HEK293 (cell line): ENCODE data around the gene CASD1.

ENCODE experiments used
- CTCF ChIA-PET: fragments of 350-600 bp; formaldehyde crosslinking; extraction: SDS; loops from one replicate; lab custom pipeline; 2021; ENCODE audit warnings: antibody characterized with exemption; lab: Yijun Ruan, JAX
- POLR2A ChIA-PET: fragments of 300-600 bp; formaldehyde crosslinking; extraction: SDS; loops from one replicate; lab custom pipeline; 2020; ENCODE audit warnings: antibody characterized with exemption, inconsistent platforms; lab: Yijun Ruan, JAX
- H3K27ac ChIP-seq: fragments of 200-500 bp; sonication (Bioruptor generic); 2 replicates; pipeline ENCODE4 v1.5.1; 2014; ENCODE audit warnings: low read depth, low read length, control low read depth, inconsistent platforms; ENCODE audit errors: extremely low read depth
- H3K36me3 ChIP-seq, 2 experiments: fragments of 200-500 bp in 1 of 2; sonication (Bioruptor generic) in 1 of 2; 1 replicate in 1 of 2; 2 replicates in 1 of 2; pipeline ENCODE4 v1.5.1; 2014 to 2017; ENCODE audit warnings: inconsistent platforms in 2 of 2, low read length in 2 of 2; ENCODE audit not compliant: control insufficient read depth in 2 of 2, insufficient read depth in 1 of 2
- H3K4me1 ChIP-seq: fragments of 200-500 bp; sonication (Bioruptor generic); 2 replicates; pipeline ENCODE4 v1.5.1; 2014; ENCODE audit warnings: mild to moderate bottlenecking, low read length, inconsistent platforms; ENCODE audit not compliant: control insufficient read depth, insufficient read depth
- H3K4me3 ChIP-seq: 2 replicates; pipeline ENCODE4 v1.5.1; 2011; ENCODE audit warnings: low read depth, mild to moderate bottlenecking, control low read depth, low read length, moderate library complexity
- H3K9me3 ChIP-seq: fragments of 200-500 bp; sonication (Bioruptor generic); 2 replicates; pipeline ENCODE4 v1.5.1; 2014; ENCODE audit warnings: low read depth, low read length, inconsistent platforms; ENCODE audit not compliant: control insufficient read depth, insufficient read depth
- GLI4 ChIP-seq: fragments of 450-650 bp; formaldehyde crosslinking; IDR thresholded peaks from 2 replicates; pipeline ENCODE4 v1.5.1; 2016; ENCODE audit warnings: missing biosample characterization, missing genetic modification characterization
- IKZF3 ChIP-seq: fragments of 450-650 bp; IDR thresholded peaks from 2 replicates; pipeline ENCODE4 v1.5.0; 2018; ENCODE audit warnings: missing biosample characterization, mild to moderate bottlenecking, missing genetic modification characterization, moderate library complexity
- PRDM10 ChIP-seq: fragments of 450-650 bp; formaldehyde crosslinking; IDR thresholded peaks from 2 replicates; pipeline ENCODE4 v1.5.1; 2016; ENCODE audit warnings: missing biosample characterization, missing genetic modification characterization
- REPIN1 ChIP-seq: fragments of 450-650 bp; formaldehyde crosslinking; IDR thresholded peaks from 2 replicates; pipeline ENCODE4 v1.5.1; 2017; ENCODE audit warnings: missing biosample characterization, missing genetic modification characterization, low read depth
- ZNF223 ChIP-seq: fragments of 450-650 bp; formaldehyde crosslinking; IDR thresholded peaks from 2 replicates; pipeline ENCODE4 v1.5.1; 2016; ENCODE audit warnings: missing biosample characterization, missing genetic modification characterization
- ZNF26 ChIP-seq: fragments of 450-650 bp; formaldehyde crosslinking; IDR thresholded peaks from 2 replicates; pipeline ENCODE4 v1.5.1; 2016; ENCODE audit warnings: missing biosample characterization, missing genetic modification characterization
- ZNF366 ChIP-seq: fragments of 450-650 bp; formaldehyde crosslinking; conservative IDR thresholded peaks from 2 replicates; pipeline ENCODE4 v1.5.1; 2016; ENCODE audit warnings: missing biosample characterization, missing genetic modification characterization
- ZNF473 ChIP-seq: fragments of 450-650 bp; formaldehyde crosslinking; IDR thresholded peaks from 2 replicates; pipeline ENCODE4 v1.5.1; 2017; ENCODE audit warnings: missing biosample characterization, missing genetic modification characterization
- ZNF521 ChIP-seq: fragments of 450-650 bp; formaldehyde crosslinking; IDR thresholded peaks from 2 replicates; pipeline ENCODE4 v1.5.1; 2017; ENCODE audit warnings: missing biosample characterization, mild to moderate bottlenecking, missing genetic modification characterization
- ZNF560 ChIP-seq: fragments of 450-650 bp; formaldehyde crosslinking; IDR thresholded peaks from 2 replicates; pipeline ENCODE4 v1.5.1; 2017; ENCODE audit warnings: missing biosample characterization, missing genetic modification characterization, borderline replicate concordance
- ZNF677 ChIP-seq: fragments of 450-650 bp; IDR thresholded peaks from 2 replicates; pipeline ENCODE4 v1.5.0; 2018; ENCODE audit warnings: missing biosample characterization, mild to moderate bottlenecking, missing genetic modification characterization, moderate library complexity
- ZNF701 ChIP-seq: fragments of 450-650 bp; formaldehyde crosslinking; IDR thresholded peaks from 2 replicates; pipeline ENCODE4 v1.5.1; 2016; ENCODE audit warnings: missing biosample characterization, missing genetic modification characterization
- ZNF747 ChIP-seq: fragments of 450-650 bp; formaldehyde crosslinking; IDR thresholded peaks from 2 replicates; pipeline ENCODE4 v1.5.1; 2016; ENCODE audit warnings: missing biosample characterization, missing genetic modification characterization
- ZNF768 ChIP-seq: fragments of 450-650 bp; formaldehyde crosslinking; IDR thresholded peaks from 2 replicates; pipeline ENCODE4 v1.5.1; 2018; ENCODE audit warnings: missing biosample characterization, mild to moderate bottlenecking, missing genetic modification characterization
- ZSCAN4 ChIP-seq: fragments of 450-650 bp; formaldehyde crosslinking; IDR thresholded peaks from 2 replicates; pipeline ENCODE4 v1.5.1; 2017; ENCODE audit warnings: missing biosample characterization, missing genetic modification characterization

CASD1 gene

DNA sequence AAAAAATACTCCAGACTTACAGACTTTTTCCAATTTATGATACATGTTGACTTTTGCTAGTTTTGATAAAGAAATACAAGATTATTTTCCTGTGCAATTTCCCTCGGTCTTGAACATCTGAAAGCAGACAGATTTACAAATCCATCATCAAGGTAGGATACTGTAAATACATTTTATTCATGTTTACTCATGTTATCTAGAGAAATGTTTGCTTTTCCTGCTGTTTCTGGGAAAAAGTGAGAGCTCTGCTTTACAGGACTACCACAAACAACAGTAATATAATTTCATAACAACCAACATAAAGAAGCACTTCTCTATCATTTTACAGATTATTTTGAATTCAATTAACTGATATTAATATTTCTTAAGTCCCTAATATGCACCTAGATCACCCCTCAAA is 31.7 kb upstream of the CASD1 start (continued):
- no peak for TF ChIP-seq ZNF26 (tag by site-specific recombination)
- TF ChIP-seq, all 188 proteins: peak for 0

- H3K27ac ChIP-seq: no peak overlapping the region
- H3K9me3 ChIP-seq: no peaks in the 10 kb centered on the region
- no peaks in the 10 kb centered on the region for H3K4me1 ChIP-seq
- no peak overlapping the region for H3K4me3 ChIP-seq
- no peaks in the 10 kb centered on the region for H3K36me3 ChIP-seq
- ChIA-PET CTCF (interaction anchor here (0.7 kb wide), 1 partner anchor 768 kb away, joined by 4 read pairs; no protein-coding TSS in a partner anchor), POLR2A (no interaction called here)
- no peak for TF ChIP-seq ZNF701 (tag by site-specific recombination)
- peak; percentile 89 for TF ChIP-seq ZNF366
These were observed 30.9 kb upstream of the CASD1 start for GRCh38 chr7:94478648-94479214.

- H3K4me3 ChIP-seq: no peak overlapping the region
- CTCF ChIA-PET: no interaction called here
- no peak overlapping the region for H3K27ac ChIP-seq
- no peaks in the 10 kb centered on the region for H3K36me3 ChIP-seq
- no peaks in the 10 kb centered on the region for H3K4me1 ChIP-seq
- no peak for TF ChIP-seq ZNF521 (tag by site-specific recombination)
- TF ChIP-seq ZNF473 (tag by site-specific recombination): no peak
- TF ChIP-seq ZNF223 (tag by site-specific recombination): no peak
- TF ChIP-seq GLI4: no peak
- TF ChIP-seq ZNF768 (tag by site-specific recombination): no peak
- no peak for TF ChIP-seq ZNF747
- TF ChIP-seq ZSCAN4 (tag by site-specific recombination): no peak
- no peak for TF ChIP-seq ZNF366
- TF ChIP-seq PRDM10 (tag by site-specific recombination): no peak
- TF ChIP-seq ZNF560 (tag by site-specific recombination): no peak
- no peak for TF ChIP-seq ZNF677 (tag by site-specific recombination)
- no peak for TF ChIP-seq IKZF3 (tag by site-specific recombination)
- no peak for TF ChIP-seq REPIN1 (tag by site-specific recombination)
- TF ChIP-seq, all 188 proteins: peak for 0
- no peaks in the 10 kb centered on the region for H3K9me3 ChIP-seq
- POLR2A ChIA-PET: no interaction called here
These were observed 28.3 kb upstream of the CASD1 start for GRCh38 chr7:94481279-94481678.
